ENCODE measurements around the gene ARHGEF33. TPM values are rescaled to one million over a fixed set of nuclear protein-coding genes. Genes with fewer than 3 reads are reported as not detected.
A peak's percentile ranks its signal among the peaks of the same experiment; 100 is the strongest.

ARHGEF33 gene
- total and polyA plus RNA-seq, 3 donors from 2014 or later: 5.9 to 16.7 (median 6.2) TPM

DNA sequence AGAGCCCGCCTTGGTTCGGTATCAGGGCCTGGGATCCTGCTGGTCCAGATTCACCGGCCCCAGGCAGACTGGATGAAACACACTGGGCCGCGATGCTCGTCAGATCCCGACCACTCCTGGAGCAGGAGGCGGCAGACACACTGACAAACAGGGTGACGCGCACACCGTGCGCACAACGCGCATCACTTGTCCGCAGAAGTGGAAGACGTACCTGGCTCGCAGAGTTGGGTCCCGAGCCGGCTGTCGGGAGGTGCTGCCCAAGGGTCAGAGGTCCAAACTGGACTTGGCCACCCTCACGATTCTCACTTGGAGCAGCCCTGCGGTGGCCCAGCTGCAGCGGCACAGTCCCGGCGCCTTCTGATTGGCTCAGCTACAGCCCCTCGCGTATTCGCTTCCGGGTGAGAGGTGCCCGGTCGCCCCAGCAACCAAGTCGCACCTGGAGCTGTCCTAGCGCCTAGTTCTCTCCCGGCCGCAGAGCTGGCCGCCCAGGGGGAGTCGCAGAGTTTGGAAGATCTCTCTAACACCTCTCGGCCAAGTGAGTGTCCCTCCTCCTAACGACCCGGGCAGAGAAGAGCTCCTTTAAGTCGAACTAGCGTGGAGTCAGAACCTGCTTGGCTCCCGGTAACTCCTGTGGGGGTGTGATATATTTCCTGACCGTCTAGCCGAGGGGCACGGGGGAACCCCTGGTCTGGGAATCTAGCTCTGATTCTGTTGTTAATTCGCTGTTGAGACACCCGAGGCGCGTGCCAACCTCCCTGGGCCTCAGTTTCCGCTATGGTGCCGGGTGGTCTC lies 13.9 kb upstream of the ARHGEF33 start, which contains the start of the genes DHX57 and MORN2:
DHX57 (minus strand) TSS at position 359 of the 792 bp plus-strand sequence. CDS start 7,529 bp downstream, outside the sequence.
MORN2 (plus strand) TSS at position 401 of the 792 bp plus-strand sequence.
- peak; percentile 95 for DNase-seq
- 0 to 1% methylated on average over 7 to 49 of the region's 52 CpGs for WGBS, 2 donors
- Histone ChIP-seq H3K27ac (peak within 1 kb of the TSS; percentile 59 to 64), H3K36me3 (ENCODE audit: low read depth, missing control alignments) (no peaks in the 10 kb centered on the region), H3K9me3 (no peaks in the 10 kb centered on the region), H3K4me1 (no peaks in the 10 kb centered on the region), H3K27me3 (no peaks in the 10 kb centered on the region), H3K4me3 (peak within 1 kb of the TSS; percentile 80 to 89)
- no peak for TF ChIP-seq POLR2A (IDR thresholded peaks at IDR 0.05)
- TF ChIP-seq, protein P1, sequence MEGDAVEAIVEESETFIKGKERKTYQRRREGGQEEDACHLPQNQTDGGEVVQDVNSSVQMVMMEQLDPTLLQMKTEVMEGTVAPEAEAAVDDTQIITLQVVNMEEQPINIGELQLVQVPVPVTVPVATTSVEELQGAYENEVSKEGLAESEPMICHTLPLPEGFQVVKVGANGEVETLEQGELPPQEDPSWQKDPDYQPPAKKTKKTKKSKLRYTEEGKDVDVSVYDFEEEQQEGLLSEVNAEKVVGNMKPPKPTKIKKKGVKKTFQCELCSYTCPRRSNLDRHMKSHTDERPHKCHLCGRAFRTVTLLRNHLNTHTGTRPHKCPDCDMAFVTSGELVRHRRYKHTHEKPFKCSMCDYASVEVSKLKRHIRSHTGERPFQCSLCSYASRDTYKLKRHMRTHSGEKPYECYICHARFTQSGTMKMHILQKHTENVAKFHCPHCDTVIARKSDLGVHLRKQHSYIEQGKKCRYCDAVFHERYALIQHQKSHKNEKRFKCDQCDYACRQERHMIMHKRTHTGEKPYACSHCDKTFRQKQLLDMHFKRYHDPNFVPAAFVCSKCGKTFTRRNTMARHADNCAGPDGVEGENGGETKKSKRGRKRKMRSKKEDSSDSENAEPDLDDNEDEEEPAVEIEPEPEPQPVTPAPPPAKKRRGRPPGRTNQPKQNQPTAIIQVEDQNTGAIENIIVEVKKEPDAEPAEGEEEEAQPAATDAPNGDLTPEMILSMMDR (IDR thresholded peaks at IDR 0.05): no peak
- intact Hi-C loops (cut with DNase I; ENCODE audit: low total_unique reads): no loop called here

DNA sequence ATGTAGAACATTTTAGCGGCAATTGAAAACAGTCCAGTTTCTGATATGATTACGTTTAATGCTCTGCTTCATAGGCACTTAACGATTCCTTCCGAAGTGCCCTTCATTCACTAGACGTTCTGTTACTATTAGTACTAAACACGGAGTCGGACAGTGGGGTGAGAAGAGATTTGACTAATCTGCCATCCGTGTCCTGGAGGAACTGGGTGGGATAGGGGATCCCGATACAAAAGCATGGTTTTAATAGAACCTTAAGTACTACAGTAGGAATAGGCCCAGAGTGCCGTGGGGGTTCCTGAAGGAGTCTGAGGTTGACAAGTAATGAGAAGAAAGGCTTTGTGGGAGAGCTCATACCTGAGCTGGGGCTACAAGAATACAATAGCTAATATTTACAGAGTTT lies 13.3 kb upstream of the ARHGEF33 start:
- peak overlapping the region; percentile 80 to 89 for H3K4me3 ChIP-seq
- H3K4me1 ChIP-seq: no peaks in the 10 kb centered on the region
- TF ChIP-seq, protein P1 (IDR thresholded peaks at IDR 0.05): no peak
- no peak for TF ChIP-seq POLR2A (IDR thresholded peaks at IDR 0.05)
- H3K36me3 ChIP-seq (ENCODE audit: low read depth, missing control alignments): no peaks in the 10 kb centered on the region
- WGBS, 2 donors: 12 to 18% methylated on average over 10 of the region's 10 CpGs
- H3K27ac ChIP-seq: peak overlapping the region in 1 of 2 donors; percentile 59
- peak; percentile 16 for DNase-seq
- no peaks in the 10 kb centered on the region for H3K9me3 ChIP-seq
- H3K27me3 ChIP-seq: no peaks in the 10 kb centered on the region
- intact Hi-C loops (cut with DNase I; ENCODE audit: low total_unique reads): no loop called here

DNA sequence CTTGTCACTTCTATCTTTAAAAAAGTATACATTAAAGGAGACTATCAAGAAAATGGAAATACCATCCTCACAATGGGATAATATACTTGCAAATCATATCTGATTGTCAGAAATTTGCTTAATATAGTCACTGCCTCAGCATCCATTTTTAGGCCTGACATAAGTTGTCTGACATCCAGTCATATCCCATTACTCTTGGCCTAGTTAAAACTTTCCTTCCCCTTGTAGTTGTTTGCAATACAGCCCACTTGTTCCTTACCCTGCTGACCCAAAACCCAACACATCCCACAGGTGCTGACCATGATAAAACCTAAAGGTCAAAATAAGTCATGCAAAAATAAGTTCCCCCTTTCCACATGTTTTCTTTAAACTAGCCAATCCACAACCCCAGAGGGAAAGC lies 3.6 kb upstream of the ARHGEF33 start:
- Histone ChIP-seq H3K4me3 (no peak overlapping the region), H3K27me3 (no peaks in the 10 kb centered on the region), H3K4me1 (no peaks in the 10 kb centered on the region), H3K9me3 (no peaks in the 10 kb centered on the region), H3K27ac (no peak overlapping the region), H3K36me3 (ENCODE audit: low read depth, missing control alignments) (no peaks in the 10 kb centered on the region)
- no peak for DNase-seq
- intact Hi-C loops (cut with DNase I; ENCODE audit: low total_unique reads): no loop called here
- TF ChIP-seq, protein P1 (IDR thresholded peaks at IDR 0.05): no peak
- TF ChIP-seq POLR2A (IDR thresholded peaks at IDR 0.05): no peak

DNA sequence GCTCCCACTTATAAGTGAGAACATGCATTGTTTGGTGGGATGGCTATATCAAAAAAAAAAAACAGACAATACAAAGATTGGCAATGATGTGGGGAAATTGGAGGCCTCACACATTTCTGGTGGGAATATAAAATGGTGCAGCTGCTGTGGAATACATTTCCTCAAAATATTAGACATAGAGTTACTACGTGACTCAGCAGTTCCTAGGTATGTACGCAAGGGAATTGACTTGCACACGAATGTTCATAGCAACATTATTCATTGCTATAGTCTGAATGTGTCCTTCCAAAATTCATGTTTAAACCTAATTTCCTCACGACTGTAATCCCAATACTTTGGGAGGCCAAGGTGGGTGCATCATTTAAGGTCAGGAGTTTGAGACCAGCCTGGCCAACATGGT lies 2.3 kb upstream of the ARHGEF33 start:
- TF ChIP-seq, protein P1 (IDR thresholded peaks at IDR 0.05): no peak
- TF ChIP-seq POLR2A (IDR thresholded peaks at IDR 0.05): no peak
- H3K4me3 ChIP-seq: no peak overlapping the region
- H3K36me3 ChIP-seq (ENCODE audit: low read depth, missing control alignments): no peaks in the 10 kb centered on the region
- 95 to 96% methylated on average over 4 of the region's 4 CpGs for WGBS, 2 donors
- no peaks in the 10 kb centered on the region for H3K9me3 ChIP-seq
- H3K27ac ChIP-seq: no peak overlapping the region
- no peak for DNase-seq
- intact Hi-C loops (cut with DNase I; ENCODE audit: low total_unique reads): no loop called here
- H3K4me1 ChIP-seq: no peaks in the 10 kb centered on the region
- H3K27me3 ChIP-seq: no peaks in the 10 kb centered on the region

Measured in testis (tissue), 3 donors.